Left ventricle myocardium inferior (tissue), 1 donor: Measurements from ENCODE around the gene GUCD1. TPM values are rescaled to one million over a fixed set of nuclear protein-coding genes. Genes with fewer than 3 reads are reported as not detected.
"Not testable (repeated sequence)": the region's sequence is repeated elsewhere in the genome, so short reads cannot be mapped to it uniquely, and the experiment has no call there.

ENCODE experiments used
- DNase-seq: peaks from one replicate; pipeline ENCODE4 v3.0.0-alpha.2; 2020
- H3K27ac ChIP-seq: fragments of 200-600 bp; replicated peaks from 2 replicates; pipeline ENCODE4 v1.8.0; 2021
- H3K27me3 ChIP-seq: fragments of 200-600 bp; 2 replicates; pipeline ENCODE4 v1.8.0; 2021; ENCODE audit warnings: low read depth
- H3K36me3 ChIP-seq: fragments of 200-600 bp; 2 replicates; pipeline ENCODE4 v1.8.0; 2021
- H3K4me1 ChIP-seq: fragments of 200-600 bp; 2 replicates; pipeline ENCODE4 v1.8.0; 2021
- H3K4me3 ChIP-seq: fragments of 200-600 bp; 2 replicates; pipeline ENCODE4 v1.8.0; 2021; ENCODE audit warnings: mild to moderate bottlenecking, moderate library complexity
- H3K9me3 ChIP-seq: fragments of 200-600 bp; replicated peaks from 2 replicates; pipeline ENCODE4 v1.8.0; 2021
- CTCF ChIP-seq: fragments of 200-600 bp; IDR thresholded peaks from 2 replicates; pipeline ENCODE4 v1.8.0; 2021; ENCODE audit warnings: antibody characterized with exemption, mild to moderate bottlenecking, borderline replicate concordance
- intact Hi-C: fragments of 100-400 bp; cut with micrococcal nuclease; formaldehyde crosslinking; loops from one replicate; pipeline ENCODE4 v1.11.0; 2022
- long read RNA-seq: library from polyadenylated mRNA; unstranded; transcript quantifications from one replicate; pipeline ENCODE4 v2.0.0, GENCODE V29; 2021
- total RNA-seq: library from RNA; stranded (reverse); fragmentation: NEBNext Ultra II Directional; extraction: Animal tissue kit (Norgen Biotek cat#: 25700); gene quantifications from one replicate; pipeline ENCODE4 v1.2.1, GENCODE V29; 2021
- donor health status: DM: no; HTN: yes; CAD: no; lungs with severe emphysema.

The GUCD1 gene
- 203 TPM for total RNA-seq
- long read RNA-seq, transcript GUCD1-203 (6 exons, 1,606 nt): minor isoform, 12 of 396 reads
- long read RNA-seq, transcript GUCD1-206 (6 exons, 3,613 nt): major isoform, 237 of 396 reads
- long read RNA-seq, transcript GUCD1-202 (5 exons, 865 nt): minor isoform, 14 of 396 reads
- long read RNA-seq, transcript GUCD1-212 (2 exons, 510 nt): minor isoform, 23 of 396 reads
- long read RNA-seq, partial matches to known transcripts: 19 of 396 reads
- long read RNA-seq, other reads (novel, unspliced or antisense): 69 of 396 reads

- peak; percentile 22 for DNase-seq
- peak within 1 kb of the TSS; percentile 94 for H3K27ac ChIP-seq
- H3K27me3 ChIP-seq: no peaks in the 10 kb centered on the region
- H3K9me3 ChIP-seq: no peaks in the 10 kb centered on the region
- peaks cover 89% of the 10 kb centered on the region for H3K4me1 ChIP-seq
- intact Hi-C loops: no loop called here
- H3K4me3 ChIP-seq: peak within 1 kb of the TSS; percentile 97
- no peak for TF ChIP-seq CTCF
- peaks cover 29% of the 10 kb centered on the region for H3K36me3 ChIP-seq
Measured at GRCh38 chr22:24554313-24555164, at the start of gene GUCD1. Gene GUCD1, minus strand, starts transcription at chr22:24555138. Its CDS starts 147 bp downstream, at chr22:24554991.

GRCh38 chr22:24603770-24604629, 49.1 kb upstream of the GUCD1 start:
- H3K27ac ChIP-seq, intact Hi-C loops, DNase-seq, H3K27me3 ChIP-seq, H3K9me3 ChIP-seq, H3K36me3 ChIP-seq: not testable (repeated sequence)
- Histone ChIP-seq H3K4me3 (peak overlapping the region; percentile 1), H3K4me1 (peaks cover 25% of the 10 kb centered on the region)

GRCh38 chr22:24602847-24603769, 48.2 kb upstream of the GUCD1 start, which contains the start of gene GGT1:
Gene GGT1, plus strand, starts transcription at chr22:24603193. Its CDS starts 7,889 bp downstream, at chr22:24611082.
- H3K36me3 ChIP-seq, H3K9me3 ChIP-seq, H3K27me3 ChIP-seq, DNase-seq, H3K27ac ChIP-seq, intact Hi-C loops: not testable (repeated sequence)
- Histone ChIP-seq H3K4me3 (peak within 1 kb of the TSS; percentile 1), H3K4me1 (peaks cover 25% of the 10 kb centered on the region)

GRCh38 chr22:24602105-24602749, 47.3 kb upstream of the GUCD1 start:
- H3K36me3 ChIP-seq, H3K27me3 ChIP-seq, DNase-seq, H3K9me3 ChIP-seq, H3K4me3 ChIP-seq, H3K27ac ChIP-seq, intact Hi-C loops: not testable (repeated sequence)
- peaks cover 25% of the 10 kb centered on the region for H3K4me1 ChIP-seq

GRCh38 chr22:24601217-24602104, 46.5 kb upstream of the GUCD1 start:
- intact Hi-C loops: no loop called here
- DNase-seq: peak; percentile 69
- Histone ChIP-seq H3K27me3 (no peaks in the 10 kb centered on the region), H3K36me3 (no peaks in the 10 kb centered on the region), H3K4me3 (no peak overlapping the region), H3K27ac (no peak overlapping the region), H3K4me1 (peaks cover 25% of the 10 kb centered on the region), H3K9me3 (no peaks in the 10 kb centered on the region)
- no peak for TF ChIP-seq CTCF

- intact Hi-C loops, H3K36me3 ChIP-seq, H3K4me3 ChIP-seq, DNase-seq, H3K9me3 ChIP-seq, H3K27me3 ChIP-seq, H3K27ac ChIP-seq: not testable (repeated sequence)
- H3K4me1 ChIP-seq: peaks cover 25% of the 10 kb centered on the region
Measured at GRCh38 chr22:24599958-24600715, 45.2 kb upstream of the GUCD1 start.
